Panc1 (cell line): ENCODE results near the gene FAM13A. TPM values are rescaled to one million over a fixed set of nuclear protein-coding genes. Genes with fewer than 3 reads are reported as not detected.
"Not testable (repeated sequence)": the region's sequence is repeated elsewhere in the genome, so short reads cannot be mapped to it uniquely, and the experiment has no call there.

Source experiments
- ATAC-seq: fragments of 200-7000 bp; cut with Tn5 transposase; 2 replicates; pipeline ENCODE4 v1.9.1; 2020; ENCODE audit warnings: mild to moderate bottlenecking, moderate library complexity
- BruUV-seq: library from RNA; stranded (reverse); fragments of 400-500 nt; replicated peaks from 2 replicates; lab custom pipeline; 2021; lab: Mats Ljungman, UMichigan
- CTCF ChIA-PET: fragments of 300-600 bp; sonication (Branson Sonifier 250); formaldehyde crosslinking; loops from one replicate; lab custom pipeline; 2022; ENCODE audit warnings: antibody characterized with exemption; lab: Charles Lee
- POLR2A ChIA-PET: fragments of 300-600 bp; sonication (Branson Sonifier 250); formaldehyde crosslinking; loops from one replicate; lab custom pipeline; 2022; ENCODE audit warnings: antibody characterized with exemption; lab: Charles Lee
- DNase-seq: peaks from one replicate; pipeline ENCODE4 v3.0.0-alpha.2; 2010; ENCODE audit warnings: low read depth, low spot score
- H3K27ac ChIP-seq: 2 replicates; pipeline ENCODE4 v1.5.1; 2011; ENCODE audit warnings: mild to moderate bottlenecking, low read length, inconsistent platforms
- H3K27me3 ChIP-seq: fragments of 200-500 bp; sonication (Bioruptor generic); 2 replicates; pipeline ENCODE4 v1.6.0; 2014; ENCODE audit warnings: low read length, inconsistent platforms; ENCODE audit not compliant: control insufficient read depth, insufficient read depth
- H3K36me3 ChIP-seq: fragments of 200-500 bp; sonication (Bioruptor generic); 2 replicates; pipeline ENCODE4 v1.5.1; 2014; ENCODE audit warnings: inconsistent platforms, mild to moderate bottlenecking, low read length, moderate library complexity; ENCODE audit not compliant: control insufficient read depth, insufficient read depth
- H3K4me1 ChIP-seq: 2 replicates; pipeline ENCODE4 v1.5.1; 2011; ENCODE audit warnings: inconsistent platforms, mild to moderate bottlenecking, low read length, moderate library complexity; ENCODE audit not compliant: control insufficient read depth, insufficient read depth
- H3K4me3 ChIP-seq, 2 experiments: 2 replicates each; pipeline ENCODE4 v1.5.1; 2011 to 2012; ENCODE audit warnings: low read depth in 2 of 2, low read length in 2 of 2, mild to moderate bottlenecking in 2 of 2, inconsistent platforms in 1 of 2, moderate library complexity in 1 of 2
- H3K9me3 ChIP-seq: fragments of 200-500 bp; sonication (Bioruptor generic); 2 replicates; pipeline ENCODE4 v1.5.1; 2014; ENCODE audit warnings: low read depth, mild to moderate bottlenecking, inconsistent platforms, low read length, moderate library complexity; ENCODE audit not compliant: control insufficient read depth, insufficient read depth
- POLR2AphosphoS5 ChIP-seq: IDR thresholded peaks from 2 replicates; pipeline ENCODE4 v1.6.1; 2012; ENCODE audit warnings: mild to moderate bottlenecking, low read depth, low read length, moderate library complexity
- SIN3A ChIP-seq: IDR thresholded peaks from 2 replicates; pipeline ENCODE4 v1.6.1; 2012; ENCODE audit warnings: low read depth, mild to moderate bottlenecking, low read length, moderate library complexity, borderline replicate concordance; ENCODE audit not compliant: insufficient read depth
- TCF7L2 ChIP-seq: IDR thresholded peaks from 2 replicates; pipeline ENCODE4 v1.6.1; 2011; ENCODE audit warnings: mild to moderate bottlenecking, low read depth, low read length, inconsistent platforms
- in situ Hi-C: cut with HindIII; loops from 2 replicates; pipeline ENCODE4 v1.10.0; 2016; ENCODE audit warnings: low sequenced_read_pairs, low pct_unique_long_range_greater_than_20kb
- intact Hi-C: fragments of 100-400 bp; cut with micrococcal nuclease; formaldehyde crosslinking; loops from one replicate; pipeline ENCODE4 v1.10.0; 2022; ENCODE audit not compliant: unreplicated experiment
- total RNA-seq: library from RNA; stranded (reverse); gene quantifications from one replicate; pipeline ENCODE4 v1.2.1, GENCODE V29; 2021; ENCODE audit not compliant: unreplicated experiment
- TF ChIP-seq, protein P1 (sequence below): fragments of 450-650 bp; IDR thresholded peaks from 2 replicates; pipeline ENCODE4 v1.5.1; 2017; ENCODE audit warnings: mild to moderate bottlenecking
- TF ChIP-seq, protein P2 (sequence below), 2 experiments: IDR thresholded peaks; 2 replicates each; pipeline ENCODE4 v1.6.1; 2011 to 2012; ENCODE audit warnings: low read depth in 2 of 2, control low read depth in 1 of 2, low read length in 1 of 2, mild to moderate bottlenecking in 1 of 2, moderate library complexity in 1 of 2; ENCODE audit not compliant: insufficient read depth in 1 of 2

Gene FAM13A
- total RNA-seq, 1 experiment from 2014 or later = 5.8 TPM

DNA sequence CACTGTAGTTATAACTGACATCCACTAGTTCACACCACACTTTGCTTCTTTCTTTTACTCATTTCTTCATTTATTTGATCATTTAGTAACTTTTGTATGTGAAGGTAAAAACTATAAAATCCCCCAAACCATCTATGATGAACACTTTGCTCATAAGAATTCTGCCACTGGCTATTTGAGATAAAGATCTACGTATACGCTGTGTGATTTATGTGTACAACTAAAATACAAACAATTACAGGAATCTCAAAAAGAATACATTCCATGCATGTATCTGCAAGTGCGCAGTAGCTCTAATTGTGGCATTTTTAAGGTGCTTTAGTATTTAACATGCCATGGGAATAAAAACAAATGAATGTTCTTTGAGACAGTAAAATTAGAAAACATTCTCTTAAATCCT lies 202.5 kb downstream of the FAM13A start:
- ChIA-PET CTCF (no interaction called here), POLR2A (interaction anchor here (0.6 kb wide), 1 partner anchor 82 kb away, joined by 3 read pairs; no protein-coding TSS in a partner anchor)
- DNase-seq (no peak), ATAC-seq (no peak)
- no TSS peak for BruUV-seq
- Histone ChIP-seq H3K4me1 (no peaks in the 10 kb centered on the region), H3K27ac (no peak overlapping the region), H3K4me3 (no peak overlapping the region), H3K9me3 (no peaks in the 10 kb centered on the region), H3K36me3 (no peaks in the 10 kb centered on the region), H3K27me3 (no peaks in the 10 kb centered on the region)
- intact Hi-C loops = no loop called here
- TF ChIP-seq SIN3A (no peak), POLR2AphosphoS5 (no peak), TCF7L2 (no peak)
- TF ChIP-seq, protein P1, sequence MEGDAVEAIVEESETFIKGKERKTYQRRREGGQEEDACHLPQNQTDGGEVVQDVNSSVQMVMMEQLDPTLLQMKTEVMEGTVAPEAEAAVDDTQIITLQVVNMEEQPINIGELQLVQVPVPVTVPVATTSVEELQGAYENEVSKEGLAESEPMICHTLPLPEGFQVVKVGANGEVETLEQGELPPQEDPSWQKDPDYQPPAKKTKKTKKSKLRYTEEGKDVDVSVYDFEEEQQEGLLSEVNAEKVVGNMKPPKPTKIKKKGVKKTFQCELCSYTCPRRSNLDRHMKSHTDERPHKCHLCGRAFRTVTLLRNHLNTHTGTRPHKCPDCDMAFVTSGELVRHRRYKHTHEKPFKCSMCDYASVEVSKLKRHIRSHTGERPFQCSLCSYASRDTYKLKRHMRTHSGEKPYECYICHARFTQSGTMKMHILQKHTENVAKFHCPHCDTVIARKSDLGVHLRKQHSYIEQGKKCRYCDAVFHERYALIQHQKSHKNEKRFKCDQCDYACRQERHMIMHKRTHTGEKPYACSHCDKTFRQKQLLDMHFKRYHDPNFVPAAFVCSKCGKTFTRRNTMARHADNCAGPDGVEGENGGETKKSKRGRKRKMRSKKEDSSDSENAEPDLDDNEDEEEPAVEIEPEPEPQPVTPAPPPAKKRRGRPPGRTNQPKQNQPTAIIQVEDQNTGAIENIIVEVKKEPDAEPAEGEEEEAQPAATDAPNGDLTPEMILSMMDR = no peak
- TF ChIP-seq, protein P2, sequence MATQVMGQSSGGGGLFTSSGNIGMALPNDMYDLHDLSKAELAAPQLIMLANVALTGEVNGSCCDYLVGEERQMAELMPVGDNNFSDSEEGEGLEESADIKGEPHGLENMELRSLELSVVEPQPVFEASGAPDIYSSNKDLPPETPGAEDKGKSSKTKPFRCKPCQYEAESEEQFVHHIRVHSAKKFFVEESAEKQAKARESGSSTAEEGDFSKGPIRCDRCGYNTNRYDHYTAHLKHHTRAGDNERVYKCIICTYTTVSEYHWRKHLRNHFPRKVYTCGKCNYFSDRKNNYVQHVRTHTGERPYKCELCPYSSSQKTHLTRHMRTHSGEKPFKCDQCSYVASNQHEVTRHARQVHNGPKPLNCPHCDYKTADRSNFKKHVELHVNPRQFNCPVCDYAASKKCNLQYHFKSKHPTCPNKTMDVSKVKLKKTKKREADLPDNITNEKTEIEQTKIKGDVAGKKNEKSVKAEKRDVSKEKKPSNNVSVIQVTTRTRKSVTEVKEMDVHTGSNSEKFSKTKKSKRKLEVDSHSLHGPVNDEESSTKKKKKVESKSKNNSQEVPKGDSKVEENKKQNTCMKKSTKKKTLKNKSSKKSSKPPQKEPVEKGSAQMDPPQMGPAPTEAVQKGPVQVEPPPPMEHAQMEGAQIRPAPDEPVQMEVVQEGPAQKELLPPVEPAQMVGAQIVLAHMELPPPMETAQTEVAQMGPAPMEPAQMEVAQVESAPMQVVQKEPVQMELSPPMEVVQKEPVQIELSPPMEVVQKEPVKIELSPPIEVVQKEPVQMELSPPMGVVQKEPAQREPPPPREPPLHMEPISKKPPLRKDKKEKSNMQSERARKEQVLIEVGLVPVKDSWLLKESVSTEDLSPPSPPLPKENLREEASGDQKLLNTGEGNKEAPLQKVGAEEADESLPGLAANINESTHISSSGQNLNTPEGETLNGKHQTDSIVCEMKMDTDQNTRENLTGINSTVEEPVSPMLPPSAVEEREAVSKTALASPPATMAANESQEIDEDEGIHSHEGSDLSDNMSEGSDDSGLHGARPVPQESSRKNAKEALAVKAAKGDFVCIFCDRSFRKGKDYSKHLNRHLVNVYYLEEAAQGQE (IDR thresholded peaks at IDR 0.05; ENCODE audit: insufficient read depth in 1 of 2, low read depth in 2 of 2, low read length in 1 of 2) = no peak
- in situ Hi-C loops = no loop called here

DNA sequence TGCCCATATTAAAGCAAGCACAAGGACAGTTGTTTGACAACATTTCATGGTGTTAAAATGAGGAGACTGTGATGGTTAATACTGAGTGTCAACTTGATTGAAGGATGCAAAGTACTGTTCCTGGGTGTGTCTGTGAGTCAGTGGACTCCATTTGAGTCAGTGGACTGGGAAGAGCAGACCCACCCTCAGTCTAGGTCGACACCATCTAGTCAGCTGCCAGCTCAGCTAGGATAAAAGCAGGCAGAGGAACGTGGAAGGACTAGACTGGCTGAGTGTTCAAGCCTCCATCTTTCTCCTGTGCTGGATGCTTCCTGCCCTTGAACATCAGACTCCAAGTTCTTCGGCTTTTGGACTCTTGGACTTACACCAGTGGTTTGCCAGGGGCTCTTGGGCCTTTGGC lies 203.4 kb downstream of the FAM13A start:
- CTCF ChIA-PET, in situ Hi-C loops, H3K36me3 ChIP-seq, intact Hi-C loops, H3K4me1 ChIP-seq, H3K9me3 ChIP-seq, BruUV-seq, DNase-seq, H3K4me3 ChIP-seq, H3K27ac ChIP-seq, ATAC-seq, H3K27me3 ChIP-seq, POLR2A ChIA-PET: not testable (repeated sequence)

DNA sequence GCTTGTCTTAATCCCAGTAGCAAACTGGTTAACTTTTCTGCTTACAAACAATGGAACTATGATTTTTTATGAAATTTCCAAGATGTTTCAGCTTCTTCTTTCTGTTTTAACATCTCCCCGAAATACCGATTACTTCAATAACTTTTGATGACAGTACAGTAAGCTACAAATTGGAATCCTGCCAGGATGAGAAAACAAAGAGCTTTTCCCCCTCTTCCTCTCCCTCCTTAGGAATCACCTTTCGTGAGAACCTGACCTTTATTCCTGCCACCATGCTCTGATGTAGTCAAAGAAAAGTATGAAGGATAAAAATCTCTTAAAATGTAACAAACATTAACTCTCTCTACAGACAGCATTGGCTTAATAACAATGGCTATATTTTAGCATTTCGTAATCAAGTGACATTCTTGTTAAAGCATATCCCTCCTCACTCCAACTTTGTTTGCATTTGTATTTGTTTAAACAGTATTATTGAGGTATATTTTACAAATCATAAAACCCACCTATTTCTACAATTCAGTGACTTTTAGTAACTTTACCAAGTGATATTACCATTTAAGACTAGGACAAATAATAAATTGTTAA lies 210.7 kb downstream of the FAM13A start:
- intact Hi-C loops = no loop called here
- ATAC-seq = no peak

More for the DNA sequence above, 210.7 kb downstream of the FAM13A start:
- Histone ChIP-seq H3K27ac (no peak overlapping the region), H3K9me3 (no peaks in the 10 kb centered on the region), H3K4me1 (no peaks in the 10 kb centered on the region), H3K36me3 (no peaks in the 10 kb centered on the region), H3K4me3 (no peak overlapping the region), H3K27me3 (no peaks in the 10 kb centered on the region)
- POLR2A ChIA-PET = no interaction called here
- TF ChIP-seq TCF7L2 = no peak
- in situ Hi-C loops = no loop called here
- no TSS peak for BruUV-seq
- CTCF ChIA-PET = no interaction called here
- DNase-seq = no peak
